ENCODE measurements around the gene ARFGEF2.

Gene ARFGEF2

DNA sequence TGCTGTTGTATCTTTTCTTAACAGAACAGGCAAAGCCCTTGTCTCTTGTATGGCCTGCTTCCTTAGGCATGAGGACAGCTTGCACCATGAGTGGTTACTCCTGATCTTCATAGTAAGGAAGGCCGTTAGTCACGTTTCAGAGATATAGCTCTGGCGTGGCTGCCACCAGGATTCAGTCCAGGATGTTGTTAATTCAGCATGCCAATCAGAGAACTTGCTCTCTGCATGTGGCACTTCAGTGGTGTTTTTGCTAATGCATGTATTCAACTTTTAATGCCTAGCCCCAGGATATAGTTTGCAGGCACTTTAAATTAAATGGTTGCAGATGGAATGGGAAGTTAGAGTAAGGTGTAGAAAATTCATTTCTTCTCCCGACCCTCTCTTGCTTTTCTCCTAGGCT, 20.0 kb downstream of the ARFGEF2 start:
- Histone ChIP-seq H3K4me1 (ENCODE audit: insufficient read depth, low read length, poor library complexity, severe bottlenecking) (no peaks in the 10 kb centered on the region), H3F3A (ENCODE audit: low read depth) (no peaks in the 10 kb centered on the region), H3K9me2 (replicated peaks; ENCODE audit: low read depth, low read length) (no peaks in the 10 kb centered on the region), H3K9ac (ENCODE audit: low read depth, low read length, poor library complexity, severe bottlenecking) (no peak overlapping the region), H3K27me3 (ENCODE audit: insufficient read depth, low read length, poor library complexity, severe bottlenecking) (no peaks in the 10 kb centered on the region), H3K4me2 (ENCODE audit: low read depth, low read length, poor library complexity, severe bottlenecking) (no peak overlapping the region), H2AFZ (ENCODE audit: low read length) (no peak overlapping the region), H3K36me3 (ENCODE audit: insufficient read depth, low read length) (peaks cover 56% of the 10 kb centered on the region; the same call in 1 of the 2 replicates), H4K20me1 (ENCODE audit: insufficient read depth, low read length, poor library complexity, severe bottlenecking) (peaks cover 3% of the 10 kb centered on the region), H3K4me3 (ENCODE audit: low read length, poor library complexity, severe bottlenecking) (no peak overlapping the region), H3K79me2 (ENCODE audit: insufficient read depth, low read length) (peaks cover 18% of the 10 kb centered on the region), H3K9me3 (ENCODE audit: insufficient read depth, low read depth, low read length) (no peaks in the 10 kb centered on the region)
- TF ChIP-seq EZH2phosphoT487 (IDR thresholded peaks at IDR 0.05; ENCODE audit: borderline replicate concordance) = no peak
- TF ChIP-seq, protein P1, sequence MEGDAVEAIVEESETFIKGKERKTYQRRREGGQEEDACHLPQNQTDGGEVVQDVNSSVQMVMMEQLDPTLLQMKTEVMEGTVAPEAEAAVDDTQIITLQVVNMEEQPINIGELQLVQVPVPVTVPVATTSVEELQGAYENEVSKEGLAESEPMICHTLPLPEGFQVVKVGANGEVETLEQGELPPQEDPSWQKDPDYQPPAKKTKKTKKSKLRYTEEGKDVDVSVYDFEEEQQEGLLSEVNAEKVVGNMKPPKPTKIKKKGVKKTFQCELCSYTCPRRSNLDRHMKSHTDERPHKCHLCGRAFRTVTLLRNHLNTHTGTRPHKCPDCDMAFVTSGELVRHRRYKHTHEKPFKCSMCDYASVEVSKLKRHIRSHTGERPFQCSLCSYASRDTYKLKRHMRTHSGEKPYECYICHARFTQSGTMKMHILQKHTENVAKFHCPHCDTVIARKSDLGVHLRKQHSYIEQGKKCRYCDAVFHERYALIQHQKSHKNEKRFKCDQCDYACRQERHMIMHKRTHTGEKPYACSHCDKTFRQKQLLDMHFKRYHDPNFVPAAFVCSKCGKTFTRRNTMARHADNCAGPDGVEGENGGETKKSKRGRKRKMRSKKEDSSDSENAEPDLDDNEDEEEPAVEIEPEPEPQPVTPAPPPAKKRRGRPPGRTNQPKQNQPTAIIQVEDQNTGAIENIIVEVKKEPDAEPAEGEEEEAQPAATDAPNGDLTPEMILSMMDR (conservative IDR thresholded peaks at IDR 0.05; ENCODE audit: low read length) = no peak

DNA sequence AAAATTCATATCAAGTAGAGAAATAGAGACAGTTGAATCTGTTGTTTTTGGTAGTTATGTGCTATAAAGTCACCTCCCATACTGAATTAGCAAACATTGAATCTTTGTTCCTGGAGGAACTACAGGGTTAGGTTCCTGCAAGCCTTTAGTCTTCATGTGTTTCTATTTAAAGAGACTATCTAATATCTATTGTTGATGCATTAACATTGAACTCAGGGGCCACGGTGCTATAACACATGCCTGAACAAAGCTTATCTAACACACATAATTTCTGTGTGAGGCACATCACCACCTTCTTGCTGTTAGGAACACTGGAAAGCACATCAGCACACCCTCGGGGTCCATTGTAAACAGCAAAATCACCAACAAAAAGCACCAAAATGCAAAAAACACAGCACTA, 21.2 kb downstream of the ARFGEF2 start:
- H3K79me2 ChIP-seq (ENCODE audit: insufficient read depth, low read length) = peaks cover 13% of the 10 kb centered on the region
- H3K4me1 ChIP-seq (ENCODE audit: insufficient read depth, low read length, poor library complexity, severe bottlenecking) = no peaks in the 10 kb centered on the region
- H3K36me3 ChIP-seq (ENCODE audit: insufficient read depth, low read length) = peaks cover 56% of the 10 kb centered on the region; the same call in 1 of the 2 replicates
- TF ChIP-seq, protein P1 (conservative IDR thresholded peaks at IDR 0.05; ENCODE audit: low read length) = no peak
- no peak for TF ChIP-seq EZH2phosphoT487 (IDR thresholded peaks at IDR 0.05; ENCODE audit: borderline replicate concordance)
- H3F3A ChIP-seq (ENCODE audit: low read depth) = no peaks in the 10 kb centered on the region
- H3K9ac ChIP-seq (ENCODE audit: low read depth, low read length, poor library complexity, severe bottlenecking) = no peak overlapping the region
- no peak overlapping the region for H3K4me2 ChIP-seq (ENCODE audit: low read depth, low read length, poor library complexity, severe bottlenecking)
- H3K4me3 ChIP-seq (ENCODE audit: low read length, poor library complexity, severe bottlenecking) = no peak overlapping the region
- no peak overlapping the region for H2AFZ ChIP-seq (ENCODE audit: low read length)
- no peaks in the 10 kb centered on the region for H3K9me2 ChIP-seq (replicated peaks; ENCODE audit: low read depth, low read length)
- H3K9me3 ChIP-seq (ENCODE audit: insufficient read depth, low read depth, low read length) = no peaks in the 10 kb centered on the region
- H3K27me3 ChIP-seq (ENCODE audit: insufficient read depth, low read length, poor library complexity, severe bottlenecking) = no peaks in the 10 kb centered on the region
- peaks cover 3% of the 10 kb centered on the region for H4K20me1 ChIP-seq (ENCODE audit: insufficient read depth, low read length, poor library complexity, severe bottlenecking)

DNA sequence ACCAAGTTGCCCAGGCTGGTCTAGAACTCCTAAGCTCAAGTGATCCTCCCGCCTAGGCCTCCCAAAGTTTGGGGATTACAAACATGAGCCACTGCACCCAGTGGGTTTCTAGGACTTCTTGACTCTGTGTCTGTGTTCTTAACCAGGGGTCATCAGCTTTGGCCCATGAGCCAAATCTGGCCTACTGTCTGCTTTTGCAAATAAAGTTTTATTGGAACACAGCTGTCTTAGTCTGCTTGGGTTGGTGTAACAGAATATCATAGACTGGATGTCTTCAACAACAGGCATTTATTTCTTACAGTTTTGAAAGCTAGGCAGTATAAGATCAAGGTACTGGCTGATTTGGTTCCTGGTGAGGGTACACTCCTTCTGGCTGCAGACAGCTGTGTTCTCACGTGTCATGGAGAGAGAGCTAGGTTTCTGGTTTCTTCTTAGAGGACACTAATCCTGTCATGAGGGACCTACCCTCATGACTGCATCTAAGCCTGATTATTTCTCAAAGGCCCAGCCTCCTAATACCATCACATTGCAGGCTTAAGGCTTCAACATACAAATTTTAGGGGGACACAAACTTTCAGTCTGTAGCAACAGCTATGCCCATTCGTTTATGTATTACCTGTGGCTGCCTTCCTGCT, 23.3 kb downstream of the ARFGEF2 start:
- no peak overlapping the region for H3K4me2 ChIP-seq (ENCODE audit: low read depth, low read length, poor library complexity, severe bottlenecking)
- no peak overlapping the region for H3K9ac ChIP-seq (ENCODE audit: low read depth, low read length, poor library complexity, severe bottlenecking)
- no peaks in the 10 kb centered on the region for H3K4me1 ChIP-seq (ENCODE audit: insufficient read depth, low read length, poor library complexity, severe bottlenecking)
- H3K79me2 ChIP-seq (ENCODE audit: insufficient read depth, low read length) = peaks cover 6% of the 10 kb centered on the region
- no peaks in the 10 kb centered on the region for H3F3A ChIP-seq (ENCODE audit: low read depth)
- H4K20me1 ChIP-seq (ENCODE audit: insufficient read depth, low read length, poor library complexity, severe bottlenecking) = no peaks in the 10 kb centered on the region
- no peaks in the 10 kb centered on the region for H3K27me3 ChIP-seq (ENCODE audit: insufficient read depth, low read length, poor library complexity, severe bottlenecking)
- TF ChIP-seq, protein P1 (conservative IDR thresholded peaks at IDR 0.05; ENCODE audit: low read length) = no peak
- TF ChIP-seq EZH2phosphoT487 (IDR thresholded peaks at IDR 0.05; ENCODE audit: borderline replicate concordance) = no peak
- no peak overlapping the region for H2AFZ ChIP-seq (ENCODE audit: low read length)
- peaks cover 76% of the 10 kb centered on the region; the same call in 1 of the 2 replicates for H3K36me3 ChIP-seq (ENCODE audit: insufficient read depth, low read length)
- H3K9me2 ChIP-seq (replicated peaks; ENCODE audit: low read depth, low read length) = no peaks in the 10 kb centered on the region
- no peaks in the 10 kb centered on the region for H3K9me3 ChIP-seq (ENCODE audit: insufficient read depth, low read depth, low read length)
- no peak overlapping the region for H3K4me3 ChIP-seq (ENCODE audit: low read length, poor library complexity, severe bottlenecking)

Data from Loucy (cell line).